AG04450 (cell line): ENCODE measurements around the gene PLCD3. TPM values are rescaled to one million over a fixed set of nuclear protein-coding genes. Genes with fewer than 3 reads are reported as not detected.

Source experiments
- CTCF ChIA-PET: fragments of 300-600, 350-600 bp; formaldehyde crosslinking; extraction: SDS; loops from one replicate; lab custom pipeline; 2022; ENCODE audit warnings: antibody characterized with exemption, inconsistent platforms; lab: Charles Lee
- POLR2A ChIA-PET: fragments of 350-600 bp; formaldehyde crosslinking; extraction: SDS; loops from one replicate; lab custom pipeline; 2021; ENCODE audit warnings: antibody characterized with exemption, inconsistent platforms; lab: Yijun Ruan, JAX
- DNase-seq: peaks from one replicate; pipeline ENCODE4 v3.0.0-alpha.2; 2011; ENCODE audit warnings: low read depth, low spot score
- H3K27ac ChIP-seq: one replicate; pipeline ENCODE4 v1.5.1; 2012; ENCODE audit warnings: low read depth, low read length, control low read depth
- H3K27me3 ChIP-seq: one replicate; pipeline ENCODE4 v1.6.0; 2012; ENCODE audit warnings: low read length; ENCODE audit not compliant: control insufficient read depth, insufficient read depth
- H3K4me3 ChIP-seq: 2 replicates; pipeline ENCODE4 v1.5.1; 2011; ENCODE audit warnings: mild to moderate bottlenecking, low read depth, low read length, control low read depth
- H3K9me3 ChIP-seq: 2 replicates; pipeline ENCODE4 v1.5.1; 2012; ENCODE audit warnings: low read length; ENCODE audit not compliant: control insufficient read depth, insufficient read depth
- CTCF ChIP-seq: IDR thresholded peaks from 2 replicates; pipeline ENCODE4 v1.5.1; 2011; ENCODE audit warnings: low read depth, low read length, control low read depth, inconsistent platforms
- polyA plus RNA-seq: library from polyadenylated mRNA; depleted of rRNA; stranded (reverse); fragments of >200 nt; gene quantifications from 2 replicates; pipeline ENCODE4 v1.2.3, GENCODE V29; 2011

PLCD3 gene
- polyA plus RNA-seq, 1 experiment: 28.2 TPM

- no peaks in the 10 kb centered on the region; the same call in 1 of the 2 replicates for H3K9me3 ChIP-seq
- no peaks in the 10 kb centered on the region for H3K27me3 ChIP-seq
- DNase-seq: no peak
- no peak overlapping the region for H3K4me3 ChIP-seq
- CTCF ChIA-PET: interaction anchor here (6.3 kb wide), 1 partner anchor 15 kb away, joined by 52 read pairs; the partner anchor contains the start of gene ACBD4
- no peak overlapping the region for H3K27ac ChIP-seq
- POLR2A ChIA-PET: interaction anchor here (0.6 to 0.8 kb wide), 2 partner anchors 8 to 28 kb away, joined by 3 to 9 read pairs; partner anchors contain the start of gene HEXIM1
- TF ChIP-seq CTCF: no peak
Observed at GRCh38 chr17:45119964-45120363, 12.4 kb downstream of the PLCD3 start.

GRCh38 chr17:45118691-45119090, 13.6 kb downstream of the PLCD3 start:
- Histone ChIP-seq H3K9me3 (no peaks in the 10 kb centered on the region; the same call in 1 of the 2 replicates), H3K27ac (no peak overlapping the region), H3K4me3 (no peak overlapping the region), H3K27me3 (no peaks in the 10 kb centered on the region)
- ChIA-PET POLR2A (no interaction called here), CTCF (interaction anchor here (0.6 to 6.3 kb wide), 3 partner anchors 17 to 198 kb away, joined by 3 to 52 read pairs (median 11); partner anchors contain the start of gene ACBD4)
- no peak for DNase-seq
- TF ChIP-seq CTCF: no peak

GRCh38 chr17:45117848-45118646, 14.3 kb downstream of the PLCD3 start:
- no peaks in the 10 kb centered on the region; the same call in 1 of the 2 replicates for H3K9me3 ChIP-seq
- no peak for DNase-seq
- H3K4me3 ChIP-seq: no peak overlapping the region
- ChIA-PET CTCF (interaction anchor here (2.4 to 6.3 kb wide), 2 partner anchors 17 to 19 kb away, joined by 11 to 52 read pairs; partner anchors contain the start of gene ACBD4), POLR2A (interaction anchor here (0.6 kb wide), 1 partner anchor 46 kb away, joined by 3 read pairs; no protein-coding TSS in a partner anchor)
- H3K27ac ChIP-seq: no peak overlapping the region
- no peaks in the 10 kb centered on the region for H3K27me3 ChIP-seq
- TF ChIP-seq CTCF: no peak

GRCh38 chr17:45117334-45117733, 15.0 kb downstream of the PLCD3 start:
- POLR2A ChIA-PET: interaction anchor here (0.6 kb wide), 1 partner anchor 47 kb away, joined by 3 read pairs; no protein-coding TSS in a partner anchor
- H3K27ac ChIP-seq: no peak overlapping the region
- no peaks in the 10 kb centered on the region; the same call in 1 of the 2 replicates for H3K9me3 ChIP-seq
- CTCF ChIA-PET: interaction anchor here (2.4 to 6.3 kb wide), 2 partner anchors 18 kb away, joined by 11 to 52 read pairs; partner anchors contain the start of gene ACBD4
- no peak overlapping the region for H3K4me3 ChIP-seq
- no peaks in the 10 kb centered on the region for H3K27me3 ChIP-seq
- no peak for TF ChIP-seq CTCF
- DNase-seq: no peak
